ENCODE results near the gene TNFRSF13B.
"Not testable (repeated sequence)": the region's sequence is repeated elsewhere in the genome, so short reads cannot be mapped to it uniquely, and the experiment has no call there.

The TNFRSF13B gene

DNA sequence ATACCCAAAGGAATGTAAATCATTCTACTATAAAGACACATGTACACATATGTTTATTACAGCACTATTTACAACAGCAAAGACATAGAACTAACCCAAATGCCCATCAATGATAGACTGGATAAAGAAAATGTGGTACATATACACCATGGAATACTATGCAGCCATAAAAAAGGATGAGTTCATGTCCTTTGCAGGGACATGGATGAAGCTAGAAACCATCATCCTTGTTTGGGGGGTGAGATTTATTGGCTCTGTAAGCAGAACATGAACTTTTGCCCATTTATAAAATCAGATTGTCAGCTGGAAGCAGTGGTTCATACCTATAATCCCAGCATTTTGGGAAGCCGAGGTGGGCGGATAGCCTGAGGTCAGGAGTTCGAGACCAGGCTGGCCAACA, 68.8 kb downstream of the TNFRSF13B start:
- not testable (repeated sequence) for H3K18ac ChIP-seq (ENCODE audit: low read length); H4K12ac ChIP-seq (ENCODE audit: low read depth, low read length); H2BK5ac ChIP-seq (ENCODE audit: low read depth, low read length, poor library complexity); H3K36me3 ChIP-seq (ENCODE audit: control insufficient read depth in 1 of 2, insufficient read depth in 2 of 2, low read length in 2 of 2); H3K27ac ChIP-seq (ENCODE audit: low read depth, low read length); H2AFZ ChIP-seq (ENCODE audit: insufficient read depth, low read length, poor library complexity); H3K14ac ChIP-seq (ENCODE audit: low read length); H3K4me3 ChIP-seq (ENCODE audit: low read depth, low read length); H3K79me1 ChIP-seq (ENCODE audit: low read length); H2AK5ac ChIP-seq (ENCODE audit: low read length); H3K23ac ChIP-seq (ENCODE audit: low read length); H3K79me2 ChIP-seq (ENCODE audit: control insufficient read depth, insufficient read depth, low read length, poor library complexity); H3K27me3 ChIP-seq (ENCODE audit: insufficient read depth, low read length); H3K9me3 ChIP-seq (ENCODE audit: insufficient read depth, low read depth, low read length); H3K9ac ChIP-seq (ENCODE audit: low read length); H3K4ac ChIP-seq (ENCODE audit: low read depth, low read length); H4K91ac ChIP-seq (ENCODE audit: low read depth, low read length); H4K8ac ChIP-seq (ENCODE audit: low read depth, low read length); H3K4me1 ChIP-seq (ENCODE audit: control insufficient read depth in 1 of 2, insufficient read depth in 2 of 2, low read length in 2 of 2); DNase-seq; H2BK120ac ChIP-seq (ENCODE audit: insufficient read depth, low read length, poor library complexity); H3K4me2 ChIP-seq (ENCODE audit: low read length); H2BK12ac ChIP-seq (ENCODE audit: low read length)
- no CpG with 5 or more reads among the region's 3 CpGs for WGBS (ENCODE audit: extremely low coverage, insufficient coverage, insufficient read length)

DNA sequence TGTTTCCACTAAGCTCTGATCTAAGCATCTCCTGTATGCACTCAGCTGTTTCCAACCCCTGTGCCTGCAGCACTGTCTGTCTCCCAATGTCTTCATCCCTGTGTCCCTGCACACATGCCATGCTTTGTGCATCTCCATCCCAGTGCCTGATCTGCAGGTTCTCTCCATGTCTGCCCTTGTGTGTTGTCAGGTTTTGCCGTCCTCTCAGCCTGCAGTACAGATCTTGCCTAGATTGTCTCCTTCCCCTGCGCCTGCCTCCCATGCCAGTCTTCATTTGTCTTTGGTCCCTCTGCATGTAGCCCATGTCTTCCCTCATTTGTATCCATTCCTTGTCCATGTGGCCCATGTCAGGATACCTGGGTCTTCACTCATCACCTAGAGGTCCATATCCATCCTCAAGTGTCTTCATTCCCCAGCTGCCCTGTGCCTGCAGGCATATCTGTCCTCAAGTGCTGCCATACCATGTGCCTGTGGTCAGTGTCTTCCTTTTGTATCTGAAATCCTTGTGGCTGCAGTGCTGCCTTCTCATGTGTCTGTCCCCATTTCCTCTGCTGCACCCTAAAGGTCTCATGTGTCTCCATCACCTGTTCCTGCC, 71.5 kb downstream of the TNFRSF13B start:
- H3K4me2 ChIP-seq (ENCODE audit: low read length): no peak overlapping the region
- H2BK5ac ChIP-seq (ENCODE audit: low read depth, low read length, poor library complexity): no peak overlapping the region
- no CpG with 5 or more reads among the region's 2 CpGs for WGBS (ENCODE audit: extremely low coverage, insufficient coverage, insufficient read length)
- H3K9me3 ChIP-seq (ENCODE audit: insufficient read depth, low read depth, low read length): no peaks in the 10 kb centered on the region
- H4K12ac ChIP-seq (ENCODE audit: low read depth, low read length): no peak overlapping the region
- no peak overlapping the region for H4K91ac ChIP-seq (ENCODE audit: low read depth, low read length)
- no peak overlapping the region for H3K18ac ChIP-seq (ENCODE audit: low read length)
- no peak overlapping the region for H3K9ac ChIP-seq (ENCODE audit: low read length)
- H3K4me1 ChIP-seq (ENCODE audit: control insufficient read depth in 1 of 2, insufficient read depth in 2 of 2, low read length in 2 of 2): no peaks in the 10 kb centered on the region
- no peak overlapping the region for H2AK5ac ChIP-seq (ENCODE audit: low read length)
- no peak overlapping the region for H2BK120ac ChIP-seq (ENCODE audit: insufficient read depth, low read length, poor library complexity)
- no peaks in the 10 kb centered on the region for H3K79me2 ChIP-seq (ENCODE audit: control insufficient read depth, insufficient read depth, low read length, poor library complexity)
- no peak overlapping the region for H3K14ac ChIP-seq (ENCODE audit: low read length)
- H2AFZ ChIP-seq (ENCODE audit: insufficient read depth, low read length, poor library complexity): no peak overlapping the region
- no peaks in the 10 kb centered on the region for H3K79me1 ChIP-seq (ENCODE audit: low read length)
- H4K8ac ChIP-seq (ENCODE audit: low read depth, low read length): no peak overlapping the region
- H2BK12ac ChIP-seq (ENCODE audit: low read length): no peak overlapping the region
- H3K27me3 ChIP-seq (ENCODE audit: insufficient read depth, low read length): no peaks in the 10 kb centered on the region
- no peaks in the 10 kb centered on the region for H3K36me3 ChIP-seq (ENCODE audit: control insufficient read depth in 1 of 2, insufficient read depth in 2 of 2, low read length in 2 of 2)
- no peak overlapping the region for H3K23ac ChIP-seq (ENCODE audit: low read length)
- H3K4ac ChIP-seq (ENCODE audit: low read depth, low read length): no peak overlapping the region
- no peak for DNase-seq
- H3K27ac ChIP-seq (ENCODE audit: low read depth, low read length): no peak overlapping the region
- peak overlapping the region; percentile 35 for H3K4me3 ChIP-seq (ENCODE audit: low read depth, low read length)

- not testable (repeated sequence) for H3K4ac ChIP-seq (ENCODE audit: low read depth, low read length); H2BK120ac ChIP-seq (ENCODE audit: insufficient read depth, low read length, poor library complexity); H4K8ac ChIP-seq (ENCODE audit: low read depth, low read length); H3K36me3 ChIP-seq (ENCODE audit: control insufficient read depth in 1 of 2, insufficient read depth in 2 of 2, low read length in 2 of 2); H3K9ac ChIP-seq (ENCODE audit: low read length); H2BK5ac ChIP-seq (ENCODE audit: low read depth, low read length, poor library complexity); H2BK12ac ChIP-seq (ENCODE audit: low read length); H3K79me1 ChIP-seq (ENCODE audit: low read length); H3K4me3 ChIP-seq (ENCODE audit: low read depth, low read length); H3K79me2 ChIP-seq (ENCODE audit: control insufficient read depth, insufficient read depth, low read length, poor library complexity); H3K14ac ChIP-seq (ENCODE audit: low read length); H3K27ac ChIP-seq (ENCODE audit: low read depth, low read length); H3K23ac ChIP-seq (ENCODE audit: low read length); H3K4me2 ChIP-seq (ENCODE audit: low read length); H3K18ac ChIP-seq (ENCODE audit: low read length); DNase-seq; H3K9me3 ChIP-seq (ENCODE audit: insufficient read depth, low read depth, low read length); H3K4me1 ChIP-seq (ENCODE audit: control insufficient read depth in 1 of 2, insufficient read depth in 2 of 2, low read length in 2 of 2); H3K27me3 ChIP-seq (ENCODE audit: insufficient read depth, low read length); H2AK5ac ChIP-seq (ENCODE audit: low read length); H4K91ac ChIP-seq (ENCODE audit: low read depth, low read length); H2AFZ ChIP-seq (ENCODE audit: insufficient read depth, low read length, poor library complexity)
- no CpG with 5 or more reads among the region's 10 CpGs for WGBS (ENCODE audit: extremely low coverage, insufficient coverage, insufficient read length)
- peak overlapping the region; percentile 74 for H4K12ac ChIP-seq (ENCODE audit: low read depth, low read length)
Observed at GRCh38 chr17:16897211-16897896, 74.6 kb downstream of the TNFRSF13B start.

- not testable (repeated sequence) for H2BK120ac ChIP-seq (ENCODE audit: insufficient read depth, low read length, poor library complexity); H3K27ac ChIP-seq (ENCODE audit: low read depth, low read length); H3K4ac ChIP-seq (ENCODE audit: low read depth, low read length); H4K8ac ChIP-seq (ENCODE audit: low read depth, low read length); H3K36me3 ChIP-seq (ENCODE audit: control insufficient read depth in 1 of 2, insufficient read depth in 2 of 2, low read length in 2 of 2); H3K79me2 ChIP-seq (ENCODE audit: control insufficient read depth, insufficient read depth, low read length, poor library complexity); H4K12ac ChIP-seq (ENCODE audit: low read depth, low read length); H3K4me2 ChIP-seq (ENCODE audit: low read length); H3K79me1 ChIP-seq (ENCODE audit: low read length); H2AFZ ChIP-seq (ENCODE audit: insufficient read depth, low read length, poor library complexity); H3K9me3 ChIP-seq (ENCODE audit: insufficient read depth, low read depth, low read length); H2AK5ac ChIP-seq (ENCODE audit: low read length); H4K91ac ChIP-seq (ENCODE audit: low read depth, low read length); H3K4me1 ChIP-seq (ENCODE audit: control insufficient read depth in 1 of 2, insufficient read depth in 2 of 2, low read length in 2 of 2); H3K18ac ChIP-seq (ENCODE audit: low read length); H3K9ac ChIP-seq (ENCODE audit: low read length); H2BK12ac ChIP-seq (ENCODE audit: low read length); H3K23ac ChIP-seq (ENCODE audit: low read length); H3K27me3 ChIP-seq (ENCODE audit: insufficient read depth, low read length); H2BK5ac ChIP-seq (ENCODE audit: low read depth, low read length, poor library complexity); H3K4me3 ChIP-seq (ENCODE audit: low read depth, low read length); H3K14ac ChIP-seq (ENCODE audit: low read length)
- no CpG with 5 or more reads among the region's 8 CpGs for WGBS (ENCODE audit: extremely low coverage, insufficient coverage, insufficient read length)
- DNase-seq: peak in 1 of 2 donors; percentile 26
Observed at GRCh38 chr17:16896235-16896634, 75.7 kb downstream of the TNFRSF13B start.

Measured in trophoblast cell (in vitro differentiated cells and primary cell).